HG03575 (cell line): ENCODE results near the gene TM4SF1.
"Not testable (repeated sequence)": the region's sequence is repeated elsewhere in the genome, so short reads cannot be mapped to it uniquely, and the experiment has no call there.

ENCODE experiments used
- ATAC-seq: cut with Tn5 transposase; IDR thresholded peaks from one replicate; pipeline ENCODE4 v1.9.1; 2021; ENCODE audit not compliant: unreplicated experiment, insufficient number of reproducible peaks, low FRiP score; ENCODE audit errors: extremely low read depth

Gene TM4SF1

DNA sequence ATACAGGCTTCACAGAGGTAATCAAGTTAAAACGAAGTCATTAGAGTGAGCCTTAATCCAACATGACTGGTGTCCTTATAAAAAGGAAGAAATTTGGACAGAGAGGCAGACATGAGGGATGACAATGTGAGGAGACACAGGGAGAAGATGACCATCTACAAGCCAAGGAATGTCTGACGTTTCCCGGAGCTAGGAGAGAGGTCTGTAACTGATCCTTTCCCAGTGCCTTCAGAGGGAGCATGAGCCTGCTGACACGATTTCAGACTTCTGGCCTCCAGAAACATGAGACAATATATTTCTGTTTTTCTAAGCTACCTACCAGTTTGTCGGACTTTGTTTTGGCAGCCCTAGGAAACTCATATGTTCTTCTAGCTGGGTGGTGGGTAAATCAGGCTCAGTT, 15.1 kb downstream of the TM4SF1 start:
- no peak for ATAC-seq

DNA sequence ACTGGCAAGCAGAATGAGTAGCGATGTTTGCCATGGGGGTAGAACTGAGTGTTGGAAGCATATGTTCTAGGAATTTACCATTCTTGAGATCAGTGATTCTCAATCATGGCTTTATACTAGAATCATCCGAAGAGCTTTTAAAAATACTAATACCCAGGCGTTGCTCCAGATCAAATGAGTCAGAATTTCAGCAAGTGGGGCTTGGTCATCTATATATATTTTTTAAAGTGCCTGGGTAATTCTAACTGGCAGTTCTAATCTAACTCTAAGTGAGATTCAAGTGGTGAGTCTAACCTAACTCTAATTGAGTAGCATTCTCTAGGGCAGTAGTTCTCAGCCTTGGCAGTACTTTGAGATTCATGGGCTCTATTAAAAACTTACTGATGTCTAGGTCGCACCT, 20.8 kb downstream of the TM4SF1 start:
- no peak for ATAC-seq

DNA sequence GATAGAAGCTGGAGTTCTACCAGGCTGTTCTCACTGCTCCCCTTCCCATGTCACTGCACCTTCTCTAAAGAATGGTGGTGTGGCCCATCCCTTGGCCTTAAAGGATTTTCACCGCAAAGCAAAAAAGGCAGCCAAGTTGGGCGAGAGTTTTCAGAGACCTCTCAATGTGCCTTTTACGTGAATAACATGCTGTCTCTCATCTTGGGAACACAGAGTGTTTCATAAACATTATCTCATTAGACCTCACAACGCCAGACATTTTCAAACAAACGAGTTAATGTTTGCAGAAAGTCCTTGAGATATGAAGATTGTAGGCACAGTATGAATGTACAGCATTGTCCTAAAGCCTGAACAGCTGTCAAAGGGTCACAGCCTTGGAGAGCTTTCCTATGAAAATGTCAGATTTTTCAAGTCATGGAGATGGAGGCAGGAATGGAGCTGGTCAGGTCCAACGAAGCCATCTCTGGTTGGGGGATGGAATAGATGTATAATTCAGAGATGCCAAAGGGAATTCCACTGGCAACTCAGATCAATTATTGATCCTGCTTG, 21.3 kb downstream of the TM4SF1 start:
- no peak for ATAC-seq

DNA sequence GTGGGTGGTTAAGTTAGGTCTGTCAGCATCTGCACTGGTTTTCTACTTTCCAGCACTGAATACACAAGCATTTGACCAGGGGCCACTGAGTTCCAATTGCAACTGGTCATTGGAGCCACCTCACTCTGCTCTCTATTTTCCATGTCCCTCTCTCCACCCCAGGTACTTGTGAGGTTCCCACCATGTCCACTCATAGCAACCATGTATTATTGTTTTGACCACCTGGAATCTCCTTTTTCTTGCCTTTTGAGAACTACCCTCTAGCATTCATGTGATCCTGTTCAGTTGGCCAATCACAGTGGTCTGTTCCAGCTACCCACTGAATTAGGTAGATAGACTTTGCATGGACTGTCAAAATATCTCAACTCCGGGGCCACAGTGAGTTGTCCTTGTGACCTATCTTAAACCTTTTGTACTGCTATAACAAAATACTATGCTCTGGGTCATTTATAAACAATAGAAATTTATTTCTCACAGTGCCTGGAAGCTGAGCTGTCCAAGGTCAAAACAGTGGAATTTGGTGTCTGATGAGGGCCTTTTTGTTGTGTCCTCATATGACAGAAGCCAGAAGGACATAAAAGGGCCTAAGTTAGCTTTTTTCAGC, 23.8 kb downstream of the TM4SF1 start:
- ATAC-seq, result no peak

DNA sequence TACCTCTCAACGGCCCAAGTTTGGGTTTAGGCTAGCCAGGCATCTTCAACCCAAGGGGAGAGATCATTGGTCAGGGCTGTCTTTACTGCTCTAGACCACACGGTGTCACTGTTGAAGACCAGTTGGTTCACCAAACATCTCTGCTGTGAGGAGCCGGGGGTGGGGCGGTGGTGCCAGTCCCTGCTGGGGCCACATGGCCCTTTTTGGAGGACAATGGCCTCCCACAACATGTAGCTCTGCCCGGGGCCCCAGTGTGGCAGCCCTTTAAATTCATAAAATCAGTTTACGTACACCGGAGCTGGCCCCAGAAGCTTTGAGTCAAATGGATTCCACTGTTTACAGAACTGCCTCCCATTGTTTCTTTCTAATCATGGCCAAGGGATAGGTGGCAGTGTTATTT, 24.9 kb downstream of the TM4SF1 start:
- ATAC-seq, result peak; percentile 55

DNA sequence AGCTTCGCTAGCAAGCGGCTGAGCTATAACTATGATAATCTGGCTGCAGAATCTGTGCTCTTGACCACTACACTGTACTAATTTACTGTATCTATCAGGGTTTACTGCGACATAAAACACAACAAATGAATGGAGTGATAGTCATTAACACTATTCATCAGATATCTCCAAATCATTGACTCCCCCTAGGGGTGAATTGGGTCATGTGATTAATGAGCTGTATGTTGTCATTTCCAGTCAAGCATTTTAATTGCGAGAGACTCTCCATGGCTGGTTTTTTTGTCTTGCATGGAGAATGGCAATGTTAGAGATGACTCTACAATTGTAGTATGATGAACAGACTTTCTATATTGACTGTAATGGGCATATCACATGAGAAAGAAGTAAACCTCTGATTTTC, 33.5 kb downstream of the TM4SF1 start:
- ATAC-seq, result no peak

DNA sequence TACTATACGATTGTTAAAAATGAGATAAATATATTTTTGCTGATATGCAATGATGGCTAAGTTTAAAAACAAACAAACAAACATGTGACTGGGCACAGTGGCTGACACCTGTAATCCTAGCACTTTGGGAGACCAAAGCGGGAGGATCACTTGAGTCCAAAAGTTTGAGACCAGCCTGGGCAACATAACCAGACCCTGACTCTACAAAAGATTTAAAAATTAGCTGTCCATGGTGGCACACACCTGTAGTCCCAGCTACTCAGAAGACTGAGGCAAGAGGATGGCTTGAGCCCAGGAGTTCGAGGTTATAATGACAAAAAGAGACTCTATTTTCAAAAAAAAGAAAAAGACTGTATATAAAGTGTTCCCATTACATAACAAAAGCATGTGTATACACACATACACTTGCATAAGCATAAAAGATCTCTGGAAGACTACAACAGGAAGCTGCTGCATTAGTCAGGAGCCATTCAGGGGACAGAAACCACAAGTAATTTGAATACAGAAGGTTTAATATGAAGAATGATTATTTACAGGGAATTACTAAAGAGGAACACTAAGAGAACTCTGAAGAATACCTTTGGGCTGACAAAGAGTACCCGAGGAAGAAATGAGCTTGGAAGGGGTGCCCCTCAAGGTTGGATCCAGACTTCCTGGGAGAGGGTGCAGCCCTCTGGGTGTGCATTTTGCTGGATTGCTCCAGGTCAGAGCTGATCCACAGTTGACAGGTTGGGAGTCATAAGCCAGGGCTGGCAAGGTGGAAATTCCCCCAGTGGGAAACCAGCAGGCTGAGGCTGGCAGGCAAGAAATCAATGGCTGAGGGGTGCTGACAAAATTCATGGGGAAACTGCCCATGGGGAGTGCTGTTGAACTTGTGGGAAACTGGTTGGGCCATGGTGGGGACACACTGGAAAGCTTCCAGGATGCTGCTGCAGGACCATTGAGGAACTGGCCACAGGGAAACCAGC, 34.8 kb downstream of the TM4SF1 start:
- no peak for ATAC-seq

DNA sequence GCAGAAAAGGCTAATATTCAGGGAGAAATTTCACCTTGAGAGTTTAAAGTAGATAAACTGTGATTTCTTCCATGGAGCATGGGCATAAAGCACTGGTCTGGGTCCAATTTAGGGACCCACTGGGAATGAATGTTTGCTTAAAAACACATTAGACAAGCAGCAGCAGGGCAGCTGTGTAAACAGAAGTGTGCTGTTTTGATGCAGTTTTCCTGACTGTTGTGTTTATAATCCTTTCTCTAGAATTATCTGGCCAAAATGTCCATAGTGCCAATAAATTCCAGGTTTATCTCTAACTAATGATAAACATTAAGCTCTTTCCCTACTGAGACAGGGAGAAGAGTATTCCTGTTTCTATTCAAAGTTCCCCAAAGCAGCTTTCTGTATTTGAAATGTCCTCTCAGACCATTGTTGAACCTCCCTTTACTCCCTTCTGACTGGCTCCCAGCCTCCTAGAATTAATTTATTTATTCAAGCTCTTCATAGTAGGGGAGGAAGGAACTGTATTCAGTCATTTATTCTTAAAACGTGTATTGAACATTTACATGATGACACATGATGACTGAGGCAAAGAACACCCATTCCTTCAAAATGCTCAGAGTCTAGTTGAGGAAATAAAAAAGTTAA, 37.0 kb downstream of the TM4SF1 start:
- no peak for ATAC-seq

DNA sequence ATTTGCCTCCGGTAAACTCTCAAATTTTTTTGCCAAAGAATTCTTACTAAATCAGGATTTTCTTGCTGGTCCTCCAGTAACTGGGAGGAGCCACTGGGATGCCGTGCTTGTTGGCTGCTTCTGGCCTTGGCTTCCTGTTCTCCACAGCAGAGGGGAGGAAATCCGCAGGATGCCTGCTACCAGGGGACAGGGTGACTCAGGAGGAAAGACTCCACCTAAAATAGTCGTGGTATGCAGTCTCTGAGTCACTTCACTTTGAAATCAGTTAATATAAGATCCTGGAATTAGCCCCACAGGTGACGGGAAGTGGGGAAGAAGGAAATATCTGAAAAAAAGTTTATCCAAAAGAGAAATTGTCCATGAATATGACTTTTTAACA, 37.5 kb downstream of the TM4SF1 start:
- no peak for ATAC-seq

DNA sequence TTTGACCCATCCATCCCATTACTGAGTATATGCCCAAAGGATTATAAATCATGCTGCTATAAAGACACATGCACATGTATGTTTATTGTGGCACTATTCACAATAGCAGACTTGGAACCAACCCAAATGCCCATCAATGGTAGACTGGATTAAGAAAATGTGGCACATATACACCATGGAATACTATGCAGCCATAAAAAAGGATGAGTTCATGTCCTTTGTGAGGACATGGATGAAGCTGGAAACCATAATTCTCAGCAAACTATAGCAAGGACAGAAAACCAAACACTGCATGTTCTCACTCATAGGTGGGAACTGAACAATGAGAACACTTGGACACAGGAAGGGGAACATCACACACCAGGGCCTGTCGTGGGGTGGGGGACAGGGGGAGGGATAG, 40.0 kb downstream of the TM4SF1 start:
- not testable (repeated sequence) for ATAC-seq

DNA sequence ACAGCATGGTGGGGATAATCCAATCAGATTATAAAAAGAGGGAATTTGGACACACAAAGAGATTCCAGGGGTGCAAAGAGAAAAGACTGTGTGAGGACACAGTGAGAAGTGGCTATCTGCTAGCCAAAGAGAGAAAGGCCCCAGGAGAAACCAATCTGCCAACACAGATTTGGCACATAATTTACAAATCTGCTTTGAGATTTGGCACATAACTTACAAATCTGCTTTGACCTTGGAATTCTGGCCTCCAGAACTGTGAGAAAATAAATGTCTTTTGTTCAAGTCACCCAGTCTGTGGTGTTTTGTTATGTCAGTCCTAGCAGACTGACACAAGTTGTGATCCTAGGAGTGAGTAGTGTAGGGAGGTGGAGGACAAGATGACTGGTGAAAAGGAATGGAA, 40.5 kb downstream of the TM4SF1 start:
- no peak for ATAC-seq

DNA sequence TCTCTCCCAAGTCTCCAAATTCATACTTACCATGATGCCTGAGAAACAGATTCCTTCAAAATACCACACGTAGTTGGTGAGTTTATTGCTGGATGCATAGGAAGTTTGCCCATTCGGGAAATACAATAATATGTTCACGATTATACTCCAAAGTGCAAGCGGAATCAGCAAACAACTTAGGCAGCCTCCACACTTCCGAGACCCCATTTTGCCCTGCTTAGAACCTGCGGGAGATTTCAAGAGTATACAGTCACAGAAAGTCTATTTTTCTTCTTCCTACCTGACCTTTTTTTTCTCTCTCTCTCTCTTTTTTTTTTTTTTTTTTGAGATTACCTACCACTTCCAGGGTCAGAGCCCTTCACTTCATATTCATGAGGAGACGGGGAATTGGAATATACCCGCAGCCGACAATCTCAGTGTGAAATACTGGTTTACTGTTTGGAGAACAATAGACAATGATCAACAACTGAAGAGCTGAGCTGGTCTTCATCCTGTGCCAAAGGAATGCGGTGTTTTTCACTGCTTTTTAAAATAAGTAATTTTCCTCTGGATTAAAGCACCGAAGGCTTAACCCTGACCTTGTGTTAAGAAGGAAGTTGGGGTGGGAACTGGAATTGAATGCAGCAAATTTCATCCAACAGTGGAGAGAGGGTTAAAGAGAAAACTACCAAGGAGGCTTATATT, 44.1 kb downstream of the TM4SF1 start, which contains the start of gene TM4SF18:
TM4SF18 (minus strand) TSS at position 461 of the 684 bp plus-strand sequence; CDS start at position 207, 254 bp downstream.
- no peak for ATAC-seq

DNA sequence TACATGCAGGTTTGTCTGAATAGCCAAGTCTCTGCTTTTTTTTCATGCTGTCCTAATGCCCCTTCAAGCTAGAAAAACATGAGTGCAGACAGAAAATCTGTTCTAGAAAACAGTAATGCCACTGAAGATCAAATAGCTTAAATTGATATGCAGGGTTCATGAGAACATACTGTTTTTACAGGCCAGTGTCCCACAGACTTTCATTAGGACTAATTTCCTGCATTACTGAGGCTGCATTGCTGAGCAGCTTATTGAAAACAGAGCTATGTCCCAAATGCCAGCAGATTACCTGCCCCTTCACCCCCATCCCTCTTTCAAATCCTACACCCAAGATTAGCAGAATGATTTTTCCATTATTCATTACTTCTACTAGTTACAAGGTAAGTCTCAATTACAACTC, 44.7 kb downstream of the TM4SF1 start:
- no peak for ATAC-seq

DNA sequence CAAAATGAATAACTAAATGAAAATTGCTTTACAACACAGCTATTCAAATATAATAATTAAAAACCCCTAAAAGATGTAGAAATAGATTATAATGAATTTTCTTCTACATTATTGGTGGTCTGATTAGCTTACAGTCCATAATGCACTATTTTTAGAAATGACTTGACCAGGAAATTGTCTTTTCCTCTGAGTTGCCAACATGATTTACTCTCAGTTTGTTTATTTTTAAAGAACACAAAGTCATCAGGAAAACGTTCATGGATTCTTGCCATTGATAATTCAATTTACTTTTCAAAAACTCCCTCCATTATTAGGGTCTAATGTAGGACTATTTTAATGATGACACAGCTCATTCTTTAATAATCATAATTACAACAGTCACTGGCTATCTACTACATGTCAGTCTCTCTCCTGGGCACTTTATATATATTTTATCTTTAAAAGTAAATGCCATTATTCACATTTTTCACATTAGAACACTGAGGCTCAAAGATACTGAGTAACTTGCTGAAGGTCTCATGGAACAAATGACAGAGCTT, 45.2 kb downstream of the TM4SF1 start:
- no peak for ATAC-seq

DNA sequence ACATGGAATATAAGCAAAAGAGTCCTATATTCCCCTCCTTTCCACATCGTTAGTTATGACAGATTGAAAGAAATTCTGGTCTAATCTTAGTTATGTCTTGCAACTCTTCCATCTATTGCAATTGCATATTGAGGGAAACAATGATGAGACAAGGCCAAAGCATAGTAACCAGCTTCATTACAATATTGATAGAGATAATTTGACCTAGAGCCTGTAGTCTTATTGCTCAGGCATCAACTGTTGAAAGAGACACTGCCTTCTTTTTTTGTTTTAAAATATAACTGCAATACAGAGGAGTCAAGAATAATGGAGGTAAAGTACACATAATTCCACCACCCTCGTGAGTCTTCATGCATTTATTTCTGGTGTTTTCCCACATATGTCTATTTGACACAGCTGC, 46.1 kb downstream of the TM4SF1 start:
- no peak for ATAC-seq

DNA sequence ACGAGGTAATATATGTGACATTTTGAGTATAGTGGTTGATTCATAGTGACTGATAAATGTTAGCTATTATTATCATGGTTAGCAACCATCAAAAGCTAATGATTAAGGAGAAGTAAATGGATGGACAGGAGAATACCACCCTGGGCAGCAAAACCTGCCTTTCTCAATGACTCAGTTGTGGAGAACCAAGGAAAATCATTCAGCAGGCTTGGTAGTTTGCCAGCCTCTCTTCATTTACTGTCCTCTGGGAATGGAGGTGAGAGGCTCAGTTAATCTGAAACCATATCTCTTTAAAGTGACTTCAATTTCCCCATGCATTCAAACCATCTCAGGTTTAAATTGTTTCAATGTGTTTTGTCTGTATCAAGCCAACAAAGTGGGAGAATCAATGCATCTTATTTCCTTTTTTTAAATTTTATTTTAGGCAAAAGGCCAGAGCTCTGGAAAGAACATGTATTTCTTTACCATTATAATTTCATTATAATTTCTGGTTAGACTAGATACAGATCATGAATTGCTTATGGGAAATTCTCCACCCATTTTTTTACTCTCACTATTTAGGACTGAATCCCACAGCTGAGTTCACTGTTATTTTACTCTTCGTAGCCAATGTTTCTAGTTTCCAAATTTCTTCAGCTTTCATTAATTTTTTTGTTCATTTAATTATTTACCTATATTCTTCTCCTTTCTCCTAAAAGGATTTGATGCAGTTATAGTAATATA, 46.7 kb downstream of the TM4SF1 start:
- no peak for ATAC-seq

DNA sequence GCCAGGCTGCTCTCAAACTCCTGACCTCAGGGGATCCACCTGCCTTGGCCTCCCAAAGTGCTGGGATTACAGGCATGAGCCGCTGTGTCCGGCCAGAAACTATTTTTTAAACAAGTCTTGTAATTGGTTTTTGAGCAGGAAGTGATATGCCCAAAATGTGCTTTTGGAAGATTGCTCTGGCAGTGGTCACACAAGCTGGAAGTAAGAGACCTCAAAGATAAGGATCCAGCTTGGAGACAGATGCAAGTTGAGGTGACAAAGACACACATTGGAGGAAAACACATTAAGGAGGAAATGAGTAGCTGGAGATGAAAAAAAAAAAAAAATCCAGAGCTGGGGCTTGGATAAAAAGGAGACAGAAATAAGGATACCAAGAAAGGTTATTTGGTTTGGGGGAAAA, 50.3 kb downstream of the TM4SF1 start:
- no peak for ATAC-seq

DNA sequence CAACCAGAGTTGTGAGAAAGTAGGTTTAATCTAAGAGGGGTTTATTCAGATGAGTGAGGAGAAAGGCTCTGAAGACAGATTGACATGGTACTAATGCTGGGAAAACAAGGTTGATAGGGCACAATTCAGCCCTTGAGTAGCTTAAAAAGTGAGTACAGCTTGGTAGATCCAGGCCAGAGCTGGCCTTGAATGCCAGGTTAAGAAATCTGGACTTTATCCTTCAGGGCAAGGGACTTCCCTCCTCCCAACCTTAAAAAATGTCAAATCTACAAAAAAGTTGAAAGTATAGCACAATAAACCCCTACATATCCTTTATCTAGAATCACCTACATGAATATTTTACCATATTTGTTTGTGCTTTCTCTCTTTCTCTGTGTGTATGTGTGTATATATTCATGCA, 51.9 kb downstream of the TM4SF1 start:
- ATAC-seq, result no peak
